Hippocampal formation (tissue), 2 donors: Measurements from ENCODE around the gene LORICRIN.

ENCODE experiments used
- DNase-seq, 2 donors: peaks; one replicate each; lab custom pipeline; 2025; lab: John Stamatoyannopoulos, UW

LORICRIN gene

DNA sequence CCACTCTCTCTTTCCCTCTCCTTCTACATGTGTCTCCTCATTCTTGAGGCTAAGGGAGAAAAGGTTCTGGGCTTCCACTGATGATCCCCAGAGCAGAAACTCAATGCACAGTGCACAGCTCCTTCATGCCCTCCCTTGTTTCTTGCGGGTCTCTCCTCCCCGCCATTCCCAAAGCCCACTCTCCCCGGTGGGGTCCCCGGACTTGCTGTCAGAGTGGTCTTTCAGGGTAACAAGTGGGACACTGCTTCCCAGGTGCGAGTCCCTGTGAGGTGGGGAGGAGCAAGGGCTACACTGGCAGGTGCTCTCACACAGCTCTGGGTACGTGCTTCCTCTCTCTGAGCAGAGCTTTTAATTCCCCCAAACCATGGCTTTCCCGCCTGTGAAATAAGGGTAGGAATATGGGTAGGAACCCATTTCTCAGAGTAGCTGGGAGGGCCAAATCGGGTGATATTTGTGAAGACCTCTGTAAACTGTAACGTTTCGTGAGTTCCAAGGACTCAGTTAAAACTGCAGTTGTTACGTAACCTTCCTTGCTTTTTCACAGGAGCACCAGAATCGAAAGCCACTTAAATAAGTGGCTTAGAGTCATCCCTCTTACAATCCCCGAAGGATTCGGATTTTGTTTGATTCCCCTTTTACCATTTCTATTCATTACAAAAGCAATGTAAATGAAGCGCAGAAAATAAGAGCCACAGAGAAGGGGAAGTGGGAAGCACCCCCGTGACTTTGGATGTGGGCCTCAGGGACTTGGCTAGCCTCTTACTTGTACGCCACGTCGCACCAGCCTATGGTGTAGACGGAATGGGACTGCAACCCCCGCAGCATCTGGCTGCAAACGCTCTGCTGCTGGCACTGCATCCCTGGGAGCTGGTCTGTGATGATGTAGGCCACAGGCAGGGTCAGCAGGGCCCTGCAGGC, 47.1 kb downstream of the LORICRIN start:
- no peak for DNase-seq

DNA sequence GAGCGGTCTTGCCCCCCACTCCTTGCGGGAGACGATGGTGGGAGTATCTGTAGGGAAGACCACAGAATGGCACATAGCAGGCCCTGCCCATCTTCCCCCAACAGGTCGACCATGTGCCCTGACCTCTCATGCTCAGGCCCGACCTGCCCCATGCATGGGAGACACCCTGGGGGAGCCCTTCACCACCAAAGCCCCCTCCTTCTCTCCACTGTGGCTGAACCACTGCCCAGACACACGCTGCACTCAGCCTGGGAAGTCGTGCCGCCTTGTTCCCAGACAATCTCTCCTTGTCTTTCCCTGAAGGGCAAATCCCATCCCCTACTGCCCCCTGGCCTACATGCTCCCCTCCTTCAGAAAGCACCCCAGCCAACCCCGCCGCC, 47.7 kb downstream of the LORICRIN start:
- DNase-seq, result no peak

DNA sequence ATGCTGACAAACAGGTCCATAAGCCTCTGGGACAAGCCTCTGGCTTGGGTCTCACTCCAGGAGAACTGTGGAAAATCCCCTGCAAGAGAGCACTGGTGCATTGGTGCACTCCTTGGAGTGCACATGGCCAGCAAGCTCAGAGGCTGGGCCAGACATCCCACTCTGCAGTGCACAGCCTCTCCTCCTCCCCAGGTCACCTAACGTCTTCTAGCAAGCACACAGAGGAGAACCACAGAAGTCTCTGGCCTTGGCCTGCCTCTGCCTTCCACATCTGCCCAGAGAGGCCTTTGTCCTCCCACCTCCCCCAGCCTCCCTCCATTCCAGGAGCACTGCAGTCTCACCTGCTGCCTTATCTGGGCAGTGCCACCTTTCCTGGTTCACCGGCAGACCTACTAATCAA, 49.1 kb downstream of the LORICRIN start:
- DNase-seq, result no peak

DNA sequence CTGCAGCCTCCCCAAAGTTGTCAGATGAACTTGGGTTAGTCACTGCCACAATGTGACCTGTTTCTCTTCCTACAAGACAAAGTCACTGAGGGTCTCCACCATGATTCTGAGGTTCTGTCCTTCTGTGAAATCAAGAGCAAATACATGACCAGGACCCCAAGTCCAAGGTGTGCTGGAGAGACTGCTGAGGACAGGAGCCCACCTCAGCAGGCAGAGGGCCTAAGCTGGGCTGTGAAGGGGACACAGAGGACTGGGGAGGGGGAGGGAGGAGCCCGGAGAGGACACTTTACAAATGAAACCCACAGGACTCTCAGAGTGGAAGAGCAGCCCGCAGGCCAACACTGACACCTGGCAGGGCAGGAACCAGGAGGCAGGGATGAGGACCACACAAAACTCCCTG, 50.0 kb downstream of the LORICRIN start:
- DNase-seq, result no peak

DNA sequence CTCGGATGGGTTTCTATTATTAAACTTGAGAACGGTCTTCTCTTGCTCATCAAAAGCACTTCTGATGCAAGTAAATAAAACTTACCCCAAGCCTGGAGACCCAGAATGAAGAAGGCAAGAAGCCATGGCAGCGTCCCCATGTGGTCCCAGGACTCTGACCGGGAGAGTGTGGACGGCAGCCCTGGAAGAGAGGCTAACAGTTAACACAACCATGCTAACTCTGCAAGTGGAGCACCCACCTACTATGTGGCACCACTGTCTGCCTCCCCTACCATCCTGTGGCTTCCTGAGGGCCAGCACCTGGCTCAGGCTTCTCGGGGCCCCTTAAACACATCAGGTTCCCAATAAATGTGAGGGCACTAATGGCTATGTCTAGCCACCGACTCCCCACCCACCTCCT, 51.0 kb downstream of the LORICRIN start:
- no peak for DNase-seq
